Dermis microvascular lymphatic vessel endothelial cell (primary cell): Measurements from ENCODE around the gene INSRR. TPM values are rescaled to one million over a fixed set of nuclear protein-coding genes. Genes with fewer than 3 reads are reported as not detected.

ENCODE experiments used
- DNase-seq, 2 donors: peaks; one replicate each; pipeline versions ENCODE4 v3.0.0 to v3.0.0-alpha.2; 2010; ENCODE audit warnings: low read depth in 2 of 2
- total RNA-seq: library from RNA; depleted of rRNA; stranded (reverse); fragments of >200 nt; gene quantifications from 2 replicates; pipeline ENCODE4 v1.2.1, GENCODE V29; 2014

INSRR gene
- total RNA-seq, 1 donor from 2014 or later = not detected

GRCh38 chr1:156808186-156809030 is 50.5 kb downstream of the INSRR start:
- no peak for DNase-seq

DNA sequence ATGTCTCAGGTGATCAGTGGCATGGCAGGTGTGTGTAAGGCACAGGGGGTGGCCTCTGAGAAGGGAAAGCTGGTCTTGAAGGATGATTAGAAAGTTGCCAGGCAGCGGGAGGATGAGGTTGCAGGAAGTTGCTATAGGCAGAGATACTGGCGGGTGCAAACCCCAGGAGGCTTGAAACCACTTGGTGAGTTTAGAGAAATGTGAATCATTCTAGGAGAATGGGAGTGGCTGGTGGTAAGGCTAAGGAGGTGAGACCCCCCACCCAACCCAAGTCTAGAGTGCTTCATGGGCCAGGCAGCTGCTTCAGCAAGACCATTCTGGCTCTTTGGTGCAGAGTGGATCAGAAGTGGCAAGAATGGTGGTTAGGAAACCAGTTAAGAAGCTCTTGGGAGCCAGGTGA is 51.3 kb downstream of the INSRR start:
- DNase-seq = no peak

- peak in 1 of 2 donors; percentile 67 for DNase-seq
These were observed 52.1 kb downstream of the INSRR start for GRCh38 chr1:156806512-156807440.

DNA sequence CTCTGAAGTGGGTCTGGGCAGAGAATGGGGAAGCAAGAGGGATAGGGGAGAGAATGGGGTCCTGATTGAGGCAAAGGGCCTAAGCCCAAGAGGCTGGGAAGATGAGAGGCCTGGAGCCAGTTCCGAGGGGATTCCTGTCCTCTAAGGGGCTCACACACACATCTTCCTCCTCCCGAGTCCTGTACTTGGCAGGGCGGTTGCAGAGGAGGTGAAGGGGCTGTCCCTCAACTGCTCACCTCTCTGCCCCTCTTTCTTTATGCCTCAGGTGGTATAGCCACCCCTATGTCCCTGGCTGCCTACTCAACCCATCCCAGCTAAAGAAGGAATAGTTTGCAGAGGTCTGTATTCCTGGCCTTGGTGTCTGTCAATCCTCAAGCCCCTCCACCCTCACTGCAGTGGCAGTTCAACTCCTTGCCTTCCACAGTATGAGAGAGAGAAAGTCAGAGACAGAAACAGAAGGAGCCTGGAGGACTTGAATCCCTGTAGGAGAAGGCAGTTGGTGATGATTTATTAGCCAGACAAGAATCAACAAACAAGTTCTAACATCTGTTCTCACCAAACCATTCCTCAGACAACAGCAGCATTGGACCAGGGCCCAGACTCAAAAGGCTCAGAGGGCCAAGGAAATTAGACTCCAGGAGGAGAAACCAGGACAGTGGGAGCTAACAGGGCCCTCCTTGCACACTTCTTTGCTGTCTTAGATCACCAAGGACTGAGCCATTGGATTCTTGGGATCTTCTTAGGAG is 53.0 kb downstream of the INSRR start:
- DNase-seq = peak in 1 of 2 donors; percentile 37

DNA sequence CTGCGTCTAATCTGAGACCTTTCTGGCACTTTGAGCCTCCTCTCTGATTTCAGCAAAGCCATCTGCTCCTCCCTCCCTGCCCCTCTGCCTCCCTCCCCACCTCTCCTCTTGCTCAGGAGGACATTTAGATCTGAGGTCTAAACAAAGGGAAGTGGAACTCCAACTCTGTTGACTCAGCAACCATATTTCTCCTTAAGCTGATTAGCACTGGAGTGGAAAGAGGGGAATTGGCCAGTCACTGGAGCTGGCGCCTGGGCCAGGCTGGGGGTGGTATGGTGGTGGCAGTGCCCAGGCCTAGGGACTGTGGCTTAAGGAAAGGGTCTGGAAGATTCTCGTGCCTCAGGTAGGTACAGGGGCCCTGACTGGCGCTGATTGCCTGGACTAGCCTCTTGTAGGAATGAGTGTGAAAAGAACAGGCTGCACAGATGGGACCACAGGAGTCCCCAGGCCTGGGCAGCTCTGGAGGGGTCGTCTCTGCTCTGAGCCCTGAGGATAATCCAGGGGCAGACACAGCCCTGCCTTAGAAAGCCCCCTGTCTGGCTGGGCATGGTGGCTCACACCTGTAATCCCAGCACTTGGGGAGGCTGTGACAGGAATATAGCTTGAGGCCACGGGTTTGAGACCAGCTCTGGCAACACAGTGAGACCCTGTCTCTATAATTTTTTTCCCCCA is 54.2 kb downstream of the INSRR start:
- no peak for DNase-seq

GRCh38 chr1:156804026-156804425 is 54.9 kb downstream of the INSRR start:
- no peak for DNase-seq

DNA sequence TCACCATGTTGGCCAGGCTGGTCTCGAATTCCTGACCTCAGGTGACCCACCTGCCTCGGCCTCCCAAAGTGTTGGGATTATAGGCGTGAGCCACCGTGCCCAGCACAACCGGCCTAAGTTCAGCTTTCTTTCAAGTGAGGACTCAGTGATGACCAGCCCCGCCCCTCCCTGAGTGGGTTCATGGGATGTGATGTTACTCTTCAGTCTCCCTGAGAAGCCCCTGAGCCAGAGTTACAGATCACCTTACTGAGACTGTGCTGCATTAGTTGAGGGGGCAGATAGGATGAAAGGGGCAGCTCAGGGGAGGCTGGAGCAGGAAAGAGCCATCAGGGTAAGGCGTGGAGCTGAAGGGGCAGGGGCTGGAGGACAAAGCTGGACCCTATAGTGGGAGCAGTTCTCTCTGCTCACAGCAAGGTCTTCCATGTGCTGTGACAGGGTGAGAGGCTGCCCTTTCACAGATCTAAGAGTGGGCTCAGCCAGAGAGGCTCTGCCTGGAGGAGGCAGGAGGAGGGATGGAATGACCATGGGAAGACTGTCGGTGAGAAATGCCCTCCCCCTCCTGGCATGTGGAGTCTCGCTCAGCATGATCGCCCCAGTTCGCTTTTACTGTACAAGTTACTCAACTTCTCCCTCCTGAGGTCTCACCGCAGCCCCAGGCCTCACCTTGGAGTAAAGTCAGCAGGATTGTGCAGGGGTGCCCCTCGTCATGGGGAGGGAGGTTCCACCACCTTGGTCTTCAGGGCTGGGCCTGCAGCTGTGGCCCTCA is 55.6 kb downstream of the INSRR start:
- DNase-seq = no peak

GRCh38 chr1:156802421-156802935 is 56.4 kb downstream of the INSRR start:
- no peak for DNase-seq

DNA sequence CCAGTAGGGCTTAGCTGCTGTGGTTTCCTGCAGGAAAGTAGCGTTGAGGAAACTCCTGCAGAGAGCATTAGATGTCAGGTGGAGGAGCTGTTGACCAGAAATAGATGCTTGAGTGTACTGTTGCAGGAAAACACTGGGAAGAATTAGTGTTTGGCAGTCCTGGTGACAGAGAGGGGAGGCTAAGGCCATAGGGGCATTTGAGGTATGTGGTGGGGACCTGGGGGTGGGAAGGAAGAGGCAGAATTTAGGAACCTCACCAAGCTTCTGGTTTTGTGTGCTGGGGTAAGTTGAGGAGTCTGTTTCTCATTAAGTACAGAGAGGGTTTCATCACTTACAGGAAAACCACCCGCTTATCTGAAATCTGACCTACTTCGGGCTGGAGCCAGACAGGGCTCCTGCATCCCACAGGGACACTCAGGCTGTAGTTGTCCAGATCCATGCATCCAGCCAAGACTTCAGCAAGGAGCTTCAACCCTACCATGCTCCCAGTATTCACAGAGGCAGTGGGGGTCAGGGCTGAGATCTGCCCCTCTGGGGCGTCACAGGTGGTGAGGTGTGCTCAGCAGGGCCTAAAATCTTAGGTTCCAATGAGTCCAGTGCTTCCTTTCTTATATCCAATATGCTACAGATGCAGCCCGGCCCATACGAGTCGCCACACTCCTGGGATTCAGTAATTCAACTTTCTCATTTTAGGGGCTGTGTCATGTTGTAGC is 57.4 kb downstream of the INSRR start:
- DNase-seq = no peak

DNA sequence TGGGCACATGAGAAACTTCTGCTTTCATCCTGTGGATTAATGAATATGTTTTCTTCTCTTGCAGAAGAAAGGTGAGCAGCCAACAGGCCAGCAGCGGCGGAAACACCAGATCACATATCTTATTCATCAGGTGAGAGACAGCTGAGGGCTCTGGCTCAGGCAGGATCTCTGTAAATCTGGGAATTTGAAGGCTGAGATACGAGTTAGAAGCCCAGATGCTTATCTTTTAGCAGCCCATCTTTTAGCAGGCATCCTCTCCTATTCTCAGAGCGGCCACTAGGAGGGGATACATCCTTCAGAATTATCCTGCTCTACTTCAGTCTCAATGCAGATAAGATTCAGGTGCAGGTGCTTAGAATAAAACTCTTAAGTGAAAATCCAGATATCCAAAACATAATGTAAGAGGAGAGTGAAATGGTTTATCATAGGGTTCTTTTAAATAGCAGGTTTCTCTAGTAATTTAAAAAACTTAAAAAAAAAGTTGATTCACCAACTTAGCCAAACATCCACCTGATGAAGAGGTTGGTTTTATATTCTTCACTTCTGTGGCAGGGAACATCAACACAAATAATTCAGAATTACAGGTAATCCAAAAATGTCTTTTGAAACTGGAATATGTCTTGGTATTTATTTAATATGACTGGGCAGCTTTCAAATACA is 61.6 kb downstream of the INSRR start:
- DNase-seq = peak; percentile 36 to 71

DNA sequence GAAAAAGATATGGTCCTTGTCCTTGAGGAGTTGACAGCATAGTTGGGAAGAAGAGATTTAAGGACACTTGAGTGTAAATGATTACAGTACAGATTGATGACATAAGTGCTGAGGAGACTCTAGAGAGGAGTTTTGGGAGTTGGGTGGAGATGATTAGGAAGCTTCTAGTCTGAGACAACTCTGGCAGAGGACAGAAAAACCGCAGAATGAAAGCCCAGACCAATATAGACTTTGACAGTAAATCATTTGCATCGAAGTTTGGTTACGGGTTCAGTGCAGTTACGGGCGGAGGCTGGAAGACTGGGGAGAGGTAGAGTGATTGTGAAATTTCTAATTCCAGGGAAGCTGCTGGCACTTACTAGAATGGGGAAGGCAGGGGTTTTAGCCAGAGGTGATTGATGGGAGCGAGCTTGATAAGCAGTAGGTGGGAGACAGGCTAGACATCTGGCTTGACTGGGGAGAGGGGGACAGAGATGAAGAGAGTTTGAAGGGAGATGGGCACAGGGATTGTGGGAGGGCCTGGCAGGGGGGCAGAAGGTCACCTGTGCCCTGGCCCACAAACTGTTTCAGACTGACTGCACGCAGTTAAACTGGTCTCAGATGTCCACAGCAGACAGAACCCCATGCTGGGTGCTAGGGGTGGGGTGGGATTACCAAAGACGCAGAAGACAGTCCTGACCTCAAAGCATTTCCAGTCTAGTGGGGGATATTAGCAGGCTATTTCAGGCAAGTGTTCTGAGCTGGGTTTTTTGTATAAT is 62.4 kb downstream of the INSRR start:
- no peak for DNase-seq

DNA sequence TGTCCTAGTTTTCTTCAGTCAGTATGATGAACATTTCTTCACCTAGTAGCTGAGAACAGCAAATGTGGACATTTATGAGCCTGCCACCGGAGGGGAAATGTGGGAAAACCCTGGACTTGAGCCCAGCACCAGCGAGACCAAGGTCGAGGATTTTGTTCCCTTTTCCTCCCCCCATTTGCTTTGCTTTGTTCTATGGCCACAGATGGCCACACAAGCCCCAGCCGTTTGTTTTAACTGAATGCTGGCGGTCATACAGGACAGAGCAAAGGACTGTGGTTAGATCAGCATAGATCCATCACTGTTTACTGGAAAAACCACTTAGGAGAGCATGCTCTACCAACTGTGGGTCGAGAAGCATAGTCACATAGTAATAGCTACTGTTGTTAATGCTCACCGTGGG is 63.1 kb downstream of the INSRR start:
- DNase-seq = peak in 1 of 2 donors; percentile 26

- no peak for DNase-seq
These were observed 63.6 kb downstream of the INSRR start for GRCh38 chr1:156795374-156795733.

DNA sequence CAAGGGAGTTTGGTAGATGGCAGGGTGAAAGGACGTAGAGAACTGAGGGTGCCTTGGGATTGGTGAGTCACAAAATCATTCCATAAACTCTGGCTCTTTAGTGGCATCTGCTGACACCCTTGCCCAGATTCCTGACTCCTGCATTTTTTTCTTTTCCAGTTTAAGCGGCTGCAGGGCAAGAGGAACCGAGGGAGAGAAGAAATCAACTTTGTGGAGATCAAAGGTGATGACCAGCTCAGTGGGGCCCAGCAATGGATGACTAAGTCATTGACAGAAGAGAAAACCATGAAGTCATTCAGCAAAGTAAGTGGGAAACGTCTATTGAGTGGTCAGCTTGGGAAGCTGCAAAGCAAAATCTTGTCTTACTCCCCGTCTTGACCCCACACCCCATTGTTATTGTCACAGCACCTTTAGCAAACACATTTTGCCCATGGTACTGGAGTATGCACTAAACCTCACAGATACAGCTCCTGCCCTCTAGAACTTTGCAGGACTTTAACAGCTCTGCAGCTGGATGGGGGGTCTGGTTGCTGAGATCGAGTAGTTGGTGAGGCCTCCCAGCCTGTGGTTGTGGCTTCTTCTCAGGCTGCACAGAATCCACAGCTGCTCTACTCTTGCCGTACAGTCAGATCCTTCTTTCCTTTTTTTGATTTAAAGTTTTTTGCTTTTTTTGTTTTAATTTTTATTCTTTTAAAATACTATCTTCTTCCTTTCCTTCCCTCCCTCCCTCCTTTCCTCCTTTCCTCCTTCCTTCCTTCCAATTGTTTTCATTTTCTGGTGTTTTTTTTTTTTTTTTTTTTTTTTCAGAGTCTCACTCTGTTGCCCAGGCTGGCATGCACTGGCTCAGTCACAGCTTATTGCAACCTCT is 64.2 kb downstream of the INSRR start:
- DNase-seq = no peak
